Measurements from ENCODE around the gene ECI1. TPM values are rescaled to one million over a fixed set of nuclear protein-coding genes. Genes with fewer than 3 reads are reported as not detected.
"Not testable (repeated sequence)": the region's sequence is repeated elsewhere in the genome, so short reads cannot be mapped to it uniquely, and the experiment has no call there.

The ECI1 gene
- total RNA-seq, 2 donors from 2014 or later, result 53.8 to 57.6 TPM

DNA sequence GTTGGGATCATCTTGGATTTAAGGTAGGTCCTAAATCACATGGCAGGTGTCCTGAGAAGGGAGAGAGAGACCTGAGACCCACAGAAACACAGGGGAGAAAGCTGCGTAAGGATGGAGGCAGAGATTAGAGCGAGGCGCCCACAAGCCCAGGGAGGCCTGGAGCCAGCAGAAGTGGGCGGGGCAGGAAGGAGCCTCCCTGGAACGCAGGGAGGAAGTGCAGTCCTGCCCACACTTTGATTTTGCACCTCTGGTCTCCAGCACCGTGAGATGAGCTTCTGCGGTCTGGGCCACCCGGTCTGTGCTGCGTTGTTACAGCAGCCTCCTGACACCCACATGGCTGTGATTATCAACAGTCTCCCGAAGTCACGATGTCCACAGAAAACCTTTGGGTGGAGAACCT is 8.8 kb downstream of the ECI1 start:
- ATAC-seq (no peak), DNase-seq (ENCODE audit: low spot score in 2 of 2) (no peak)
- peak overlapping the region in 1 of 2 donors; percentile 11 for H3K27ac Mint-ChIP-seq
- peaks cover 0 to 4% of the 10 kb centered on the region in 2 donors for H3K36me3 Mint-ChIP-seq
- no peaks in the 10 kb centered on the region for H3K9me3 Mint-ChIP-seq

DNA sequence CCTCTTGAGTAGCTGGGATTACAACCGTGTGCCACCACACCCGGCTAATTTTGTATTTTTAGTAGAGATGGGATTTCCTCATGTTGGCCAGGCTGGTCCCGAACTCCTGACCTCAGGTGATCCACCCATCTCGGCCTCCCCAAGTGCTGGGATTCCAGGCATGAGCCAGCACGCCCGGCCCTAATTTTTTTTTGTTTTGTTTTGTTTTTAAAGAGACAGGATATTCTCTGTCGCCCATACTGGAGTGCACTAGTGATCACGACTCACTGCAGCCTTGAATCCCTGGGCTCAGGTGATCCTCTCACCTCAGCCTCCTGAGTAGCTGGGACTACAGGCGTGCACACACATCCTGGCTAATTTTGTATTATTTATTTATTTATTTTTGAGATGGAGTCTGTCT is 11.1 kb downstream of the ECI1 start:
- H3K27ac Mint-ChIP-seq; DNase-seq (ENCODE audit: low spot score in 2 of 2); ATAC-seq; H3K9me3 Mint-ChIP-seq; H3K36me3 Mint-ChIP-seq: not testable (repeated sequence)

DNA sequence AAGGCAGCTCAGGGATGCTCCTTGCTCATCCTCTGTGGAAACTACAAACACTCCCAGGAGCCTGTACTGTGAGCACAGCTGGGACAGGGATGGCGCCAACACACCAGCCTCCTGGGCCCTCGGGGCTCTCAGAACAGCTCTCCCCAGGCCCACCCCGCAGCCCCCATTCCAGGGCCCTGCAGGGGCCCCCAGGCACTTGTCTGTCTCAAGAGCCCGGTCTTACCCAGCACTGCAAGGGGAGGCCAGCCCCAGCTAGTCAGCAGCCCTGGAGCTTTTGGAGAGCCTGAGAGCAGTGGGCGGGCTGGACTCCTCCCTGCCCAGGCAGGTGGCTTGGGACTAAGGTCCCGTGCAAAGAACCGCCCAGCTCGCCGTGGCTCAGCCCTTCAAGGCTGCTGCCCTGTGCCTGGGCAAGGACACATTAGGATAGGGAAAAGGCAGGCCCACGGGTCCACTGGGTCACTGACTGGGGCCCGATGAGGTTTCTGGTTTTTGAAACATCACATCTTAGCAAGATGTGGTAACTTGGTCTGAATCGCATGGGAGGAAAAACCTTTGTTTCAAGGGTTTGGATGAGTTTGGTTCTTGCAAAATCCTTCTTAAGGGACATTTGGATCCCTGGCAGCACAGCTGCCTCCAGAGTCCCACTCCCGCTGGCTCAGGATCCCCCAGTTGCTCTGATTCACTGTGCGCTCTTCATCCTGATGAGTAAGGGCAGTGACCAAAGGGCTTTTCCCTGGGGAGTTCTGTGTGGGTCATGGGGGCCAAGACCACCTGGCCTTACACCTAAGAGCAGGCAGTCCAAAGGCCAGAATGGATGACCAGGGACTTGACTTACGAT is 12.3 kb downstream of the ECI1 start:
- H3K9me3 Mint-ChIP-seq, result no peaks in the 10 kb centered on the region
- ATAC-seq (no peak), DNase-seq (ENCODE audit: low spot score in 2 of 2) (no peak)
- peaks cover 0 to 9% of the 10 kb centered on the region in 2 donors for H3K36me3 Mint-ChIP-seq
- H3K27ac Mint-ChIP-seq, result no peak overlapping the region

DNA sequence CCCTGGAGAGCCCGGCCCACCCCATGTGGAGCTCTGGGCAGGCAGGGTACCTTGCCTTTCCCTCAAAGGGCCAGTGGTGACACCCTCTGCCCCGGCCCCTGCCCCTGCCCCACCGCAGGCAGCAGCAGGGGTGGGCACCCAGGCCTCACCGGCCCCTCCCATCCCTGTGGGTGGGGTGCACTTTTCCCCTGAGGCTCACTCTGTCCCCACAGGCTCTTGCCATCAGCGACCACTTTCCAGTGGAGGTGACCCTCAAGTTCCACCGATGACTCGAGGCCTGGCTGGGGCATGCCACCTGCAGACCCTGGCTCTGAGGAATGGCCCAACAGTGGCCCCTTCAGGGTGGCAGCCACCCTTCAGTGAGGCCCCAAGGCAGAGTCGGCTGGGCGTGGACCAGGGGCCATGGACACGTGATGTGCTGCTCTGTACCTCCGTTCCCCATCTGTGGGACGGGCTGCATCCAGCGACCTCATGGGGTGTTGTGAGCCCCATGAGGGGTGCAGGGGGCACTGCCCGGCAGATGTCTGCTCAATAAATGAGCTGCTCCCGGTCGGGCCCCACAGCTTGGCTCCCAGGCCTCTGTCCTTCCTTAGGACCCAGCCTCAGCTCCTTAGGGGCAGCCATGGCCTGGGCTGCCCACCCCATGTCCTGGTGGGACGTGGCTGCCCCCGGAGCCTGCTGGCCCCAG is 13.1 kb downstream of the ECI1 start:
- no peaks in the 10 kb centered on the region for H3K9me3 Mint-ChIP-seq
- H3K27ac Mint-ChIP-seq, result no peak overlapping the region
- H3K36me3 Mint-ChIP-seq, result peaks cover 0 to 9% of the 10 kb centered on the region in 2 donors
- ATAC-seq, result no peak
- no peak for DNase-seq (ENCODE audit: low spot score in 2 of 2)

DNA sequence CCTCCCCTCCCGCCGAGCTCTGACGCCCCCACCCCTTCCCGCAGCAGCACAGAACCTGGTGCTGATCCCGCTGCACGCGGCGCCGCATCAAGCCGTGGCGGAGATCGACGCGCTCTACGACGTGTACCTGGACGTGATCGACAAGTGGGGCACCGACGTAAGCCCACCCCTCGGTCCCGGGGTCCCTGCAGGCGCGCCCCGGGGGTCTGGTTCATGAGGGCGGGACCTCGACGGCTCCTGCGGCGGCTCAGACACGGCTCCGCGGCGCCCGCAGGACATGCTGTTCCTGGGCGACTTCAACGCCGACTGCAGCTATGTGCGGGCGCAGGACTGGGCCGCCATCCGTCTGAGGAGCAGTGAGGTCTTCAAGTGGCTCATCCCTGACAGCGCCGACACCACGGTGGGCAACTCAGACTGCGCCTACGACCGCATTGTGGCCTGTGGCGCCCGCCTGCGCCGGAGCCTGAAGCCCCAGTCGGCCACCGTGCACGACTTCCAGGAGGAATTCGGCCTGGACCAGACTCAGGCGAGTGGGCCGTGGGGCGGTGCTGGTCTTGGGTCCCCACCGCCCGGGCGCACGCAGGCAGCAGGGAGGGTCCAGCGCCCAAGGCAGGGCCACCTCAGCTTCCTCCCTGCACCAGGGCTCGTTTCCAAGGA is 13.8 kb downstream of the ECI1 start:
- no peak for ATAC-seq
- Mint-ChIP-seq H3K9me3 (no peaks in the 10 kb centered on the region), H3K36me3 (peaks cover 0 to 9% of the 10 kb centered on the region in 2 donors), H3K27ac (no peak overlapping the region)
- no peak for DNase-seq (ENCODE audit: low spot score in 2 of 2)

DNA sequence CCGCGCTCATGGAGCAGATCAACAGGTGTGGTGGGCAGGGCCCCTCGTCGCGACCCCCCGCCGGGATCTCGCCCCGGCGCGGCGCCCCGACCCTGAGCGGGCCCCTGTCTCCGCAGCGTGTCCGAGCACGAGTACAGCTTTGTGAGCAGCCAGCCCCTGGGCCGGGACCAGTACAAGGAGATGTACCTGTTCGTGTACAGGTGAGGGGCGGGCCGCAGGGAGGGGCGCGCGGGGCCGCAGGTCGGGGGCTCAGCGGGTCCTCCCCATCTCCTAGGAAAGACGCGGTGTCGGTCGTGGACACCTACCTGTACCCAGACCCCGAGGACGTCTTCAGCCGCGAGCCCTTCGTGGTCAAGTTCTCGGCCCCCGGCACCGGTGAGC is 14.3 kb downstream of the ECI1 start:
- ATAC-seq, result no peak

DNA sequence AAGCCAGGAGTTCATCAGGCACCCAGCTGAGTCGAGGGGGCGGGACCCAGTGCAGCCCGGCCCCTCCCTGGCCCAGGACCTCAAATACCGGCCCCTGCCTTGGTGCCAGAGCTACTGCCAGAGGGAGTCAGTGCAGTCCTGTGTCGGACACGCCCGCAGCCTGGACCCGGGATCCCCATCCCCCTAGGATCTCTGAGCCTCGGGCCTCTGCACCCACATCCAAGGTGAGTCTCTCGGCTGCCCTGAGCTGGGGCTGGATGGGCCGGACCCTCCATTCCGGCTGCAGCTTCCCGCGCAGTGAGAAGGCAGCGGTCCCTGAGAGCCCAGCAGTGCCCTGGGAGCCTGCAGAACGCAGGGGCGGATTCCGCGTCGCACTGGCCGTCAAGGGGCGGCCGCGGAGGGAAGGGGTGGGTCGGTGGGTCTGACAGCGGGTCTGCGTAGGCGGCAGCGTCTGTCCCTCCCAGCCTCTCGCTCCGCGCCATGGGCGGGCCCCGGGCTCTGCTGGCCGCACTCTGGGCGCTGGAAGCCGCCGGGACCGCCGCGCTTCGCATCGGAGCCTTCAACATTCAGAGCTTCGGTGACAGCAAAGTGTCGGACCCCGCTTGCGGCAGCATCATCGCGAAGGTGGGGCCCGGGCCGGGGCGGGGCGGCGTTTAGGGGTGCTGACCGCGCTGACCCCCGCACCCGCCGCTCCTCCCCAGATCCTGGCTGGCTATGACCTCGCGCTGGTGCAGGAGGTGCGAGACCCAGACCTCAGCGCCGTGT is 14.9 kb downstream of the ECI1 start, which contains the start of gene DNASE1L2:
Gene DNASE1L2 (plus strand): TSS at position 108 of the 765 bp plus-strand sequence. CDS start 373 bp downstream, at position 481.
- DNase-seq (ENCODE audit: low spot score in 2 of 2), result no peak
- peaks cover 0 to 5% of the 10 kb centered on the region in 2 donors for H3K36me3 Mint-ChIP-seq
- H3K9me3 Mint-ChIP-seq, result no peaks in the 10 kb centered on the region
- no peak within 1 kb of the TSS for H3K27ac Mint-ChIP-seq
- peak in 1 of 2 donors; percentile 12 for ATAC-seq

More for the DNA sequence above, 14.3 kb downstream of the ECI1 start:
- DNase-seq (ENCODE audit: low spot score in 2 of 2), result no peak
- Mint-ChIP-seq H3K36me3 (peaks cover 0 to 5% of the 10 kb centered on the region in 2 donors), H3K9me3 (no peaks in the 10 kb centered on the region), H3K27ac (no peak overlapping the region)

DNA sequence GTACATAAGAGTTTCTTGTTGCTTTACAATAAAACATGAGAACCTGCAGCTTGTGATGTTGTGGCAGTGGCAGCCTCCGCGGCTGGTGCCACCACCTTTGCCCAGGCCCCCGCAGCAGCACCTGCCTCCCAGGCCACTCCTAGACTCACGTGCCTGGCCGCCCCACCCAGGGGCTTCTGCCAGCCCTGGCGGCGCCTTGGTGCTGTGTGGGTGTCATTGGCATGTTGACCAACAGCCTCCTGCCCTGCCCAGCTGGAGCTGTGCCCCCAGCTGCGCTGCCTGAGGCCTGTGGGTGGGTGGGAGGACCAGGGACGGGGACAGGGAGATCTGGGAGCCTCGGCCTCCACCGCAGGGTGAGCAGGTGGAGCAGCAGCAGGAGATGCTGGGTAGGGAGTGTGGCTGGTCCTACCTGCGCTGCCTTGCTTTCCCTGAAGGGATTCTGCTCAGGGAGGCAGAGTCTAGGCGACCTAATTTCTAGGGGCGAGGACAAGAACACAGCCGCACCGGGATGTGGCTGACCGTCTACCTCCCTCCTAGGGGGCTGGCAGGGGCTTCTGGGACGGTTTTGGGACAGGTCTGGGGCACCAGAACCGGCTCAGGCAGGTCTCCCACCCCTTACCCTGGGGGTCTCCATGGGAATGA is 15.6 kb downstream of the ECI1 start:
- Mint-ChIP-seq H3K27ac (no peak overlapping the region), H3K9me3 (no peaks in the 10 kb centered on the region), H3K36me3 (peaks cover 0 to 5% of the 10 kb centered on the region in 2 donors)
- no peak for DNase-seq (ENCODE audit: low spot score in 2 of 2)
- ATAC-seq, result peak in 1 of 2 donors; percentile 2

DNA sequence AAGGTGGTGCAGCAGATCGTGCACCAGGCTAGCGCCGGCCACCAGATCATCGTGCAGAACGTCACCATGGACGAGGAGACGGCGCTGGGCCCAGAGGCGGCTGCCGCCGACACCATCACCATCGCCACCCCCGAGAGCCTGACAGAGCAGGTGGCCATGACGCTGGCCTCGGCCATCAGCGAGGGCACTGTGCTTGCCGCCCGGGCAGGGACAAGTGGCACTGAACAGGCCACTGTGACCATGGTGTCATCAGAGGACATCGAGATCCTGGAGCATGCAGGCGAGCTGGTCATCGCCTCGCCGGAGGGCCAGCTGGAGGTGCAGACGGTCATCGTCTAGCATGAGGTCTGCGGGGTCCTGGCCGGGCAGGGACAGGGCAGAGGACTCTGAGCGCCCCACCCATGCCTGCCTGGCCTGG is 16.1 kb downstream of the ECI1 start:
- Mint-ChIP-seq H3K9me3 (no peaks in the 10 kb centered on the region), H3K36me3 (peaks cover 0 to 5% of the 10 kb centered on the region in 2 donors), H3K27ac (no peak overlapping the region)
- ATAC-seq (no peak), DNase-seq (ENCODE audit: low spot score in 2 of 2) (no peak)

DNA sequence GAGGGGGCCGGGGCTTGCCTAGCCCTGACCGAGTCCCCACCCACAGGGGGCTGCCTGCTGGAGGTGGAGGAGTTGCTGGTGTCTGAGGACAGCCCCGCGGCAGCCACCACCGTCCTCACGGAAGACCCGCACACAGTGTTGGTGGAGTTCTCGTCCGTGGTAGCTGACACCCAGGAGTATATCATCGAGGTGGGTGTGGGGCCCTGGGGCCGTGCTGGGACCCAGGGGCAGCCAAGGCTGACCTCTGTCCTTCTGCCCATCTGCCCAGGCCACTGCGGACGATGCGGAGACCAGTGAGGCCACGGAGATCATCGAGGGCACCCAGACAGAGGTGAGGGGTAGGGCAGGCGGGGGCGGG is 16.6 kb downstream of the ECI1 start:
- ATAC-seq, result no peak
- Mint-ChIP-seq H3K9me3 (no peaks in the 10 kb centered on the region), H3K36me3 (peaks cover 0 to 8% of the 10 kb centered on the region in 2 donors), H3K27ac (no peak overlapping the region)
- no peak for DNase-seq (ENCODE audit: low spot score in 2 of 2)

DNA sequence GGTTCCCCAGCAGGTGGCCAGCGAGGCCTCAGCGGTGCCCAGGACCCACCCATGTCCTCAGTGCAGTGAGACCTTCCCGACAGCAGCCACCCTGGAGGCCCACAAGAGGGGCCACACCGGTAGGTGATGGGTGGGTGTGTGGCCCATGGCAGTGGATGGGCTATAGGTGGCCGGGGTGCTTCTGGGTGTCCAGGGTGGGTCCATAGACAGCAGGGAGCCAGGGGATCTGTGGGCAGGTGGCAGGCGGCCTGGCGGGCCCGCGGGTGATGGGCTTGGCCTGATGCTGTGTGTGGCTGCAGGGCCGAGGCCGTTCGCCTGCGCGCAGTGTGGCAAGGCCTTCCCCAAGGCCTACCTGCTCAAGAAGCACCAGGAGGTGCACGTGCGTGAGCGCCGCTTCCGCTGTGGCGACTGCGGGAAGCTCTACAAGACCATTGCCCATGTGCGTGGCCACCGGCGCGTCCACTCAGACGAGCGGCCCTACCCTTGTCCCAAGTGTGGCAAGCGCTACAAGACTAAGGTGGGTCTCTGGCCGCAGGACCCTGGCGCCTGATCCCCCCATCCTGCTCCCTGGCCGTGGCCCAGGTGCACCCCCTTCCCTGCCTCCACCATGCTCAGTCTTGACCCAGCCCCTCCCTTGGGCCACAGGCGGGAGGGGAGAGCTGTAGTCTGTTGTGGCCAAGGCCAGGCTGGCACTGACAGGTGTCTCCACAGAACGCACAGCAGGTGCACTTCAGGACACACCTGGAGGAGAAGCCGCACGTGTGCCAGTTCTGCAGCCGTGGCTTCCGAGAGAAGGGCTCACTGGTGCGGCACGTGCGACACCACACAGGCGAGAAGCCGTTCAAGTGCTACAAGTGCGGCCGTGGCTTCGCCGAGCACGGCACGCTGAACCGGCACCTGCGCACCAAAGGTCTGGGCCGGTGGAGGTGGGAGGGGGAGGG is 17.2 kb downstream of the ECI1 start:
- H3K27ac Mint-ChIP-seq, result no peak overlapping the region
- peaks cover 0 to 12% of the 10 kb centered on the region in 2 donors for H3K36me3 Mint-ChIP-seq
- H3K9me3 Mint-ChIP-seq, result no peaks in the 10 kb centered on the region
- ATAC-seq (no peak), DNase-seq (ENCODE audit: low spot score in 2 of 2) (no peak)

DNA sequence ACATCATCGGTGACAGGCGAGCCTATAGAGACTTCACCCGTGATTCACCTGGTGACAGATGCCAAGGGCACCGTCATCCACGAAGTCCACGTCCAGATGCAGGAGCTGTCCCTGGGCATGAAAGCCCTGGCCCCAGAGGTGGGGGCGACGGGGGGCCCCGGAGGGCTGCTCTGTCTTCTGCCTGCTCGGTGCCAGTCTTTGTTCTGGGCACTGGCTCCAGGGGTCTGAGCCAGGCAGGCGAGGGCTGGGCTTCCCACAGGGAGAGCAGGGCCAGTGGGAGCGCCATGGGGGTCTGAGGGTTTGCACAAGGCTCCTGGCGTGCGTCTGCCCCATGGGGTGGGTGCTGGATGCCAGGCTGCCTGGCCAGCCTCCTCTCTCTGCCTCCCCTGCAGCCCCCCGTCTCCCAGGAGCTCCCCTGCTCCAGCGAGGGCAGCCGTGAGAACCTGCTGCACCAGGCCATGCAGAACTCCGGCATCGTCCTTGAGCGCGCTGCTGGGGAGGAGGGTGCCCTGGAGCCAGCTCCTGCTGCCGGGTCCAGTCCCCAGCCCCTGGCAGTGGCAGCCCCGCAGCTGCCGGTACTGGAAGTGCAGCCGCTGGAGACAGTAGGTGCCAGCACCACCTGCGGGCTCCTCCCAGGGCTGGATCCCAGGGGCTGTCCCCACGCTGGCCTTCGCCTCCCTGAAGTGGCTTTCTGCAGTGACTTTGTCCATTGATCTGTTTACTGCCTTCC is 18.2 kb downstream of the ECI1 start:
- Mint-ChIP-seq H3K9me3 (no peaks in the 10 kb centered on the region), H3K27ac (no peak overlapping the region), H3K36me3 (peaks cover 0 to 12% of the 10 kb centered on the region in 2 donors)
- DNase-seq (ENCODE audit: low spot score in 2 of 2) (no peak), ATAC-seq (no peak)

DNA sequence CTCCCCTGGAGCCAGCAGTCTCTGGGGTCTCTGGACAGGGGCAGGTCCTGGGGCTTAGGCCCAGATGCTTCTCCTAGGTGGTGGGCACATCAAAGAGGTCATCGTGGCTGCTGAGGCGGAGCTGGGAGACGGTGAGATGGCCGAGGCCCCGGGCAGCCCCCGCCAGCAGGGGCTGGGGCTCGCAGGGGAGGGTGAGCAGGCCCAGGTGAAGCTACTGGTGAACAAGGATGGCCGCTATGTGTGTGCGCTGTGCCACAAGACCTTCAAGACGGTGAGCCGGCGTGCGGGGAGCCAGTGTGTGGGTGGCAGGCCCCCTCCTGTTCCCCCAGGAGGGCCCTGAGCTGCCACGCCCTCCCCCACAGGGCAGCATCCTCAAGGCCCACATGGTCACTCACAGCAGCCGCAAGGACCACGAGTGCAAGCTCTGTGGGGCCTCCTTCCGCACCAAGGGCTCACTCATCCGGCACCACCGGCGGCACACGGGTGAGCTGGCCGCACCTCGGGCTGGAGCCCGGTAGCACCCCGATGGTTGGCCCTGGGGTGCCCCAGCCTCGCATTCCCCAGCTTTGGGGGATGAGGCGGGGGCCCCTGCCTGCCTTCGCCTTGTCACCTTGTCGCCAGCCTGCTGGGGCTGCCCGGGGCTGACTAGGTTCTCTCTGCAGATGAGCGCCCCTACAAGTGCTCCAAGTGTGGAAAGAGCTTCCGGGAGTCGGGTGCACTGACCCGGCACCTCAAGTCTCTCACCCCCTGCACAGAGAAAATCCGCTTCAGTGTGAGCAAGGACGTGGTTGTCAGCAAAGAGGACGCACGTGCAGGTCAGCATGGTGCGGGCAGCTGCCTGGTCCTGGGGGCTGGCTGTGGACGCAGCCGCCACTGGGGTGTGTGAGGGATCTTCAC is 19.0 kb downstream of the ECI1 start:
- DNase-seq (ENCODE audit: low spot score in 2 of 2) (no peak), ATAC-seq (no peak)
- H3K27ac Mint-ChIP-seq, result no peak overlapping the region
- no peaks in the 10 kb centered on the region for H3K9me3 Mint-ChIP-seq
- peaks cover 0 to 12% of the 10 kb centered on the region in 2 donors for H3K36me3 Mint-ChIP-seq

Measured in activated naive CD4-positive, alpha-beta T cell treated with anti-CD3 and anti-CD28 coated beads, Interleukin-2, amount 50 U/mL, for 72 hours (primary cell).